ENCODE data around the gene DHX8. TPM values are rescaled to one million over a fixed set of nuclear protein-coding genes. Genes with fewer than 3 reads are reported as not detected.

Gene DHX8
- total RNA-seq, 1 donor: 47.5 TPM

- no peak overlapping the region for H3K4me3 ChIP-seq (ENCODE audit: low read depth, low read length)
- DNase-seq (ENCODE audit: low read depth): no peak
- no peak for TF ChIP-seq CTCF (IDR thresholded peaks at IDR 0.05; ENCODE audit: insufficient read depth, low read depth, low read length)
Measured at GRCh38 chr17:43574896-43575525, 91.2 kb downstream of the DHX8 start.

Small RNAs within 50 kb of the gene (small RNA-seq; reads per million reads assigned to genes)
- not detected for gene RNU6-406P
- gene RNU6-971P: not detected

Other genes with a start within 250 kb of the DHX8 start
- gene RNU2-1, start 250.0 kb upstream of the DHX8 start, total RNA-seq: not detected in 2 replicates
- 15.1 and 20.0 TPM in 2 replicates for gene ARL4D, start 85.0 kb upstream of the DHX8 start, total RNA-seq
- 4.7 and 4.8 TPM in 2 replicates for gene ETV4, start 62.4 kb downstream of the DHX8 start, total RNA-seq
- 2.9 and 6.0 TPM in 2 replicates for gene MEOX1, start 177.9 kb downstream of the DHX8 start, total RNA-seq